GM19397 (cell line): Measurements from ENCODE around the gene TCHH.
"Not testable (repeated sequence)": the region's sequence is repeated elsewhere in the genome, so short reads cannot be mapped to it uniquely, and the experiment has no call there.

Experiments
- ATAC-seq: cut with Tn5 transposase; IDR thresholded peaks from one replicate; pipeline ENCODE4 v1.9.1; 2021; ENCODE audit warnings: mild to moderate bottlenecking, moderate library complexity; ENCODE audit not compliant: unreplicated experiment

The TCHH gene, protein sequence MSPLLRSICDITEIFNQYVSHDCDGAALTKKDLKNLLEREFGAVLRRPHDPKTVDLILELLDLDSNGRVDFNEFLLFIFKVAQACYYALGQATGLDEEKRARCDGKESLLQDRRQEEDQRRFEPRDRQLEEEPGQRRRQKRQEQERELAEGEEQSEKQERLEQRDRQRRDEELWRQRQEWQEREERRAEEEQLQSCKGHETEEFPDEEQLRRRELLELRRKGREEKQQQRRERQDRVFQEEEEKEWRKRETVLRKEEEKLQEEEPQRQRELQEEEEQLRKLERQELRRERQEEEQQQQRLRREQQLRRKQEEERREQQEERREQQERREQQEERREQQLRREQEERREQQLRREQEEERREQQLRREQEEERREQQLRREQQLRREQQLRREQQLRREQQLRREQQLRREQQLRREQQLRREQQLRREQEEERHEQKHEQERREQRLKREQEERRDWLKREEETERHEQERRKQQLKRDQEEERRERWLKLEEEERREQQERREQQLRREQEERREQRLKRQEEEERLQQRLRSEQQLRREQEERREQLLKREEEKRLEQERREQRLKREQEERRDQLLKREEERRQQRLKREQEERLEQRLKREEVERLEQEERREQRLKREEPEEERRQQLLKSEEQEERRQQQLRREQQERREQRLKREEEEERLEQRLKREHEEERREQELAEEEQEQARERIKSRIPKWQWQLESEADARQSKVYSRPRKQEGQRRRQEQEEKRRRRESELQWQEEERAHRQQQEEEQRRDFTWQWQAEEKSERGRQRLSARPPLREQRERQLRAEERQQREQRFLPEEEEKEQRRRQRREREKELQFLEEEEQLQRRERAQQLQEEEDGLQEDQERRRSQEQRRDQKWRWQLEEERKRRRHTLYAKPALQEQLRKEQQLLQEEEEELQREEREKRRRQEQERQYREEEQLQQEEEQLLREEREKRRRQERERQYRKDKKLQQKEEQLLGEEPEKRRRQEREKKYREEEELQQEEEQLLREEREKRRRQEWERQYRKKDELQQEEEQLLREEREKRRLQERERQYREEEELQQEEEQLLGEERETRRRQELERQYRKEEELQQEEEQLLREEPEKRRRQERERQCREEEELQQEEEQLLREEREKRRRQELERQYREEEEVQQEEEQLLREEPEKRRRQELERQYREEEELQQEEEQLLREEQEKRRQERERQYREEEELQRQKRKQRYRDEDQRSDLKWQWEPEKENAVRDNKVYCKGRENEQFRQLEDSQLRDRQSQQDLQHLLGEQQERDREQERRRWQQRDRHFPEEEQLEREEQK (N-terminal part only)

GRCh38 chr1:152115344-152115743 lies at the start of gene TCHH:
TCHH (minus strand) TSS chr1:152115444; CDS start chr1:152114080, 1,364 bp downstream.
- no peak for ATAC-seq

DNA sequence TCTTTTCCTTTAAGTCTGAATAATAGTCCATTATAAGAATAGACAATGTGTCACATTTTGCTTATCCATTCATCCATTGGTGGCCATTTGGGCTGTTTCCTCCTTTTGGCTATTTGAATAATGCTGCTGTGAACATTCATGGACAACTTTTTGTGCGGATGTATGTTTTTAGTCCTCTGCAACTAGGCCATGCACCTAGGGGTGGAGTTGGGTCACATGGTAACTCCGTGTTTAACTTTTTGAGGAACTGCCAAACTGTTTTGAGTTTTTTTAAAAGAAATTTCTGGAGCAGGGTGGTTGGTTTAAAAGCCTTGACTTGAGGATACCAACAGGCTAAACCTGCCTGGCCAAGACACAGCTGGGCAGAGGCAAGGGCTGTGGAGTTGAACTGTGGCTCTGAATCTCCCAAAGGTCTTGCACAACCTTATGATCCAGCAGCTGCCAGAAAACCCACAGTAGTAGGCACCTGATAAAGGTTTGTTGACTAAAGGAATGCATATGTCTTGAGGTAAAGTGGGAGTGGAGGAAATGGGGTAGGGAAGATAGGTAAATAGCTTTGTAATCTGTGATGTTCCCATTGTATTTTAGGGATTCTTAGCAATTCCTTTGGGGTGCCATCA lies 49.4 kb upstream of the TCHH start:
- ATAC-seq = no peak

- ATAC-seq = no peak
Measured at GRCh38 chr1:152162792-152163463, 47.7 kb upstream of the TCHH start.

GRCh38 chr1:152160576-152160975 lies 45.3 kb upstream of the TCHH start:
- ATAC-seq = no peak

DNA sequence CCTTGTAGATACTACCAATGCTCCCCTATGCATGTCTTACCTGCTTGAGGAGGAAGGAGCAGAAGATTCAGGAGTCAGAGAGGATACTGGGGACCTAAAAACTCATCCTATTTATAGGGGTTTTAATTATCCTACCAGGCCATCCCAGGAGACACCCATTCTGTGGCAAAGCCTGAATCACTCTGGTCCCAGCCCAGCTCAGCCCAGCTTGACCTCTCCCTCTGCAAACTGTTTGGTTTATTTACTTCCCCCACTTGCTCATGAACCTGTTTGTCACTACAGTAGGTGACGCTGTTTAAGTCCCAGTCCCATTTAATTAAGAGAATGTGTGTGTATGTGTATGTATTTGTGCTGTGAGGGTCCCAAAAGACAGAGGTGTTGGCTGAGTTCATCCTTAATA lies 43.9 kb upstream of the TCHH start, which contains the start of gene RPTN:
Gene RPTN (minus strand): TSS at position 85 of the 400 bp plus-strand sequence. CDS start 1,339 bp downstream, outside the sequence.
- no peak for ATAC-seq

GRCh38 chr1:152153996-152154395 lies 38.8 kb upstream of the TCHH start:
- no peak for ATAC-seq

DNA sequence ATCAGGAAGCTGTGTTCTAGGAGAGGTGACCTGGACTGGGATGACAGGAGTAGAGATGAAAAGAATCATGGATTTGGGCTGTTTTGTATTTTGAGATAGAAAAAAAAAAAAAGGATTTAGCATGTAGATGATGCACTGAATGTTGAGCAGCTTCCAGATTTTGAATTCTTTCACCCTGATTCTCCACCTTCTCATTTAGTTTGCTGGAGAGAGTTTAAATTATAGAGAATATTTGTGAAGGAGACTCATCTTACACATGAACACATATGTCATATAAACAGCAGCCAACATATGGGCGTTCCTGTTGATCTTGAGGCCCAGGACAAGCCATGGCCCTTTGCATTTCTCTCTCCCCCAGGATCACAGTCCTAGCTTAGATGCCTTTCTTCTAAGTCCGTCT lies 36.4 kb upstream of the TCHH start:
- ATAC-seq = no peak

DNA sequence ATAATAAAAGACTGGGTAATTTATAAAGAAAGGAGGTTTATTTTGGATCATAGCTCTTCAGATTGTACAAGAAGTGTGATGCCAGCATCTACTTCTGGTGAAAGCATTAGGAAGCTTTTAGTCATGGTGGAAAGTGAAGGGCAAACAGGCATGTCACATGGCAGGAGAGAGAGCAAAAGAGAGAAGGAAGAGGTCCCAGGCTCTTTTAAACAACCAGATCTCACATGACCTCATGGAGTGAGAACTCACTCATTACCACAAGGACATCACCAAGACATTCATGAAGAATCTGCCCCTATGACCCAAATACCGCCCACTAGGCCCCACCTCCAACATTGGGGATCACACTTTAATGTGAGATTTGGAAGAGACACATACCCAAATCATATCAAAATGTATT lies 33.7 kb upstream of the TCHH start:
- ATAC-seq = no peak

GRCh38 chr1:152148051-152148450 lies 32.8 kb upstream of the TCHH start:
- ATAC-seq = no peak

- ATAC-seq = no peak
Measured at GRCh38 chr1:152145769-152146168, 30.5 kb upstream of the TCHH start.

DNA sequence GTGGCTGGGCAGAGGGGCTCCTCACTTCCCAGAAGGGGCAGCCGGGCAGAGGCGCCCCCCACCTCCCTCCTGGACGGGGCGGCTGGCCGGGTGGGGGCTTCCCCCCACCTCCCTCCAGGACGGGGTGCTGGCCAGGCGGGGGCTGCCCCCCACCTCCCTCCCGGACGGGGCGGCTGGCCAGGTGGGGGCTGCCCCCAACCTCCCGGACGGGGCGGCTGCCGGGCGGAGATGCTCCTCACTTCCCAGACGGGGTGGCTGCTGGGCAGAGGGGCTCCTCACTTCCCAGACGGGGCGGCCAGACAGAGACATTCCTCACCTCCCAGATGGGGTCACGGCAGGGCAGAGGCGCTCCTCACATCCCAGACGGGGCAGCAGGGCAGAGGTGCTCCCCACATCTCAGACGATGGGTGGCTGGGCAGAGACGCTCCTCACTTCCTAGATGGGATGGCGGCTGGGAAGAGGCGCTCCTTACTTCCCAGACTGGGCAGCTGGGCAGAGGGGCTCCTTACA lies 29.5 kb upstream of the TCHH start:
- not testable (repeated sequence) for ATAC-seq

GRCh38 chr1:152143150-152143887 lies 28.1 kb upstream of the TCHH start:
- ATAC-seq = no peak

- no peak for ATAC-seq
Measured at GRCh38 chr1:152141971-152142584, 26.8 kb upstream of the TCHH start.

DNA sequence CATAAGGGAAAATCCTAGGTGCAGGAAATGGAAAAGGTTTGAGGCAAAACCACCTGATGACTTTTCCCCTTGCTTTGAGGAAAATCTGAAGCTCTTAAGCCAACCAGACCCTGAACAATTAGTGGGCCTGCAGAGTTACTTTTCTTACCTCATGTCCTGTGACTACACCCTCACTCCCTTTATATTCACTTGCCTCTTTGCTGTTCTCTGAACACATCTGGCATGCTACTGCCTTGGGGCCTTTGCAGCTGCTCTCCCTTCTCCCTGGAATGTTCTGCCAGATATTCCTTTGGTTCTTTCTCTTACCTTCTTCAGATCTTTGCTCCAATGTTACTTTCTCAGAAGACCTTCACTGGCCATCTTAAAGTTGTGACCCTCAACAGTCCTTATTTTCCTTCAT lies 22.0 kb upstream of the TCHH start:
- no peak for ATAC-seq

GRCh38 chr1:152130186-152130585 lies 14.9 kb upstream of the TCHH start:
- no peak for ATAC-seq

- no peak for ATAC-seq
Measured at GRCh38 chr1:152127673-152128072, 12.4 kb upstream of the TCHH start.

DNA sequence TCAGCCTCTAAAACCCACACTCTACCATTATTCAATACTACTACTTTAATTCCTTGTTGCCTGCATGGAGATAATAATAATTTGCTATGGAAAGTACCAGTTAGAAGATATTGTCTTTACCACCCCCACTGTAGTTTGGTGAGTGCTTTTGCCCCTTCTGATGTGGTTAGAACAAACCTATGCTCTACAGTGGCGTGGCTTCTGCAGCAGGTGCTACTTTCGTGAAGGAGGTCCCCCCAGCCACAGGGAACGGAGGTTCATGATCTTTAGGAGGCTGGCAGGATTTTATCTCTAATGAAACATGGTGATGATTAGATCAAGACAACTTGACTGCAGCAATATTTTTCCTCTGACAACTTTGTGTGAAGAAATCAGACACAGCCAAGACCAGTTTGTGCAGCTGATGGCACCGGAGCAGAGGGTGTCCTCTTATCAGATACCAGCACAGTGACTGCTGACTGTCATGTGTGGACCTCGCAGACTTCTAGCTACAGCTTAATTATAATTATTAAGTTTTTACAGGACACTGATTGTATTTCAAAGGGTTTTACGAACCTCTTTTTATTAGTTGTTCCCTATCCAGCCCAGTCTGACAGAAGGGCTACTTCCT lies 10.7 kb upstream of the TCHH start:
- ATAC-seq = no peak

DNA sequence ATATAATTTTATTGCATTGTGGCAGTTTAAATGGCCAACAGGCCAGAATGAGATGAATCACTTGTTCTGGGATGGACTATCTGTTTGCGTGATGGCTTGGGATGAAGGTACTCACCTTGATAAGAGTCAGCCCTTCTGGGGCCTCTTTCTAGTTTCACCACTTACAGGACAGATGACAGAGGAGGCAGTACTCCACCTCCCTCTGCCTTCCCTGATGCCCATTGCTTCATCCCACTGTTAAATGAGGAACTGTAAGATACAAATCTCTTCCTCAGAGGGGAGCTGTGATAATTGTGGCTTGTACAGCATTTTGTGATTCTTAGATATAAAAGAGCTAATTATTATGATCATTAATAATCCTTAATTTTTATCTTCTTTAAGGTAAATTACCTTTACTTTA lies 3.7 kb upstream of the TCHH start:
- ATAC-seq = no peak
